Colonic mucosa (tissue), 4 donors: ENCODE results near the gene CUEDC1. TPM values are rescaled to one million over a fixed set of nuclear protein-coding genes. Genes with fewer than 3 reads are reported as not detected.

ENCODE experiments used
- DNase-seq: peaks from one replicate; pipeline ENCODE4 v3.0.0-alpha.2; 2020
- H3K27ac ChIP-seq: fragments of 200-600 bp; one replicate; pipeline ENCODE4 v1.8.0; 2021
- H3K27me3 ChIP-seq: fragments of 200-600 bp; one replicate; pipeline ENCODE4 v1.8.0; 2021
- H3K36me3 ChIP-seq: fragments of 200-600 bp; one replicate; pipeline ENCODE4 v1.8.0; 2021
- H3K4me1 ChIP-seq: fragments of 200-600 bp; one replicate; pipeline ENCODE4 v1.8.0; 2021; ENCODE audit warnings: mild to moderate bottlenecking
- H3K4me3 ChIP-seq: fragments of 200-600 bp; one replicate; pipeline ENCODE4 v1.8.0; 2021
- H3K9ac ChIP-seq, 2 donors: one replicate each; pipeline ENCODE4 v1.7.0; 2013; ENCODE audit warnings: control low read depth in 2 of 2, low read depth in 2 of 2, low read length in 2 of 2
- H3K9me3 ChIP-seq: fragments of 200-600 bp; one replicate; pipeline ENCODE4 v1.8.0; 2021
- CTCF ChIP-seq: fragments of 200-600 bp; IDR thresholded peaks from one replicate; pipeline ENCODE4 v1.8.0; 2022; ENCODE audit warnings: antibody characterized with exemption, mild to moderate bottlenecking
- intact Hi-C: fragments of 100-400 bp; cut with DNase I; formaldehyde crosslinking; loops from one replicate; pipeline ENCODE4 v1.14.1; 2022
- total RNA-seq, 2 donors: library from RNA; stranded (reverse); fragmentation: NEBNext Ultra II Directional in 1 of 2; extraction: Animal tissue kit (Norgen Biotek cat#: 25700) in 1 of 2; gene quantifications; one replicate each; pipeline ENCODE4 v1.2.1, GENCODE V29; 2021
- donor health status: healthy.
- donor health status: DM: no; HTN: no; CAD: no.
- donor health status: DM: no; HTN: no; CAD: no.

CUEDC1 gene
- total RNA-seq, 2 donors from 2014 or later = 14.7 to 15.2 TPM

GRCh38 chr17:57939797-57940196 lies 15.4 kb downstream of the CUEDC1 start:
- H3K36me3 ChIP-seq = no peaks in the 10 kb centered on the region
- intact Hi-C loops = no loop called here
- no peak for TF ChIP-seq CTCF
- H3K27me3 ChIP-seq = no peaks in the 10 kb centered on the region
- H3K27ac ChIP-seq = peak overlapping the region; percentile 53
- H3K9me3 ChIP-seq = no peaks in the 10 kb centered on the region
- H3K9ac ChIP-seq = peak overlapping the region in 1 of 2 donors; percentile 32
- peak; percentile 60 for DNase-seq
- peaks cover 20% of the 10 kb centered on the region for H3K4me1 ChIP-seq
- H3K4me3 ChIP-seq = no peak overlapping the region

GRCh38 chr17:57938061-57938502 lies 17.1 kb downstream of the CUEDC1 start:
- H3K27ac ChIP-seq = peak overlapping the region; percentile 19
- H3K9me3 ChIP-seq = no peaks in the 10 kb centered on the region
- no peak overlapping the region for H3K9ac ChIP-seq
- intact Hi-C loops = no loop called here
- peaks cover 20% of the 10 kb centered on the region for H3K4me1 ChIP-seq
- no peak for TF ChIP-seq CTCF
- no peak overlapping the region for H3K4me3 ChIP-seq
- H3K36me3 ChIP-seq = no peaks in the 10 kb centered on the region
- DNase-seq = peak; percentile 73
- no peaks in the 10 kb centered on the region for H3K27me3 ChIP-seq

DNA sequence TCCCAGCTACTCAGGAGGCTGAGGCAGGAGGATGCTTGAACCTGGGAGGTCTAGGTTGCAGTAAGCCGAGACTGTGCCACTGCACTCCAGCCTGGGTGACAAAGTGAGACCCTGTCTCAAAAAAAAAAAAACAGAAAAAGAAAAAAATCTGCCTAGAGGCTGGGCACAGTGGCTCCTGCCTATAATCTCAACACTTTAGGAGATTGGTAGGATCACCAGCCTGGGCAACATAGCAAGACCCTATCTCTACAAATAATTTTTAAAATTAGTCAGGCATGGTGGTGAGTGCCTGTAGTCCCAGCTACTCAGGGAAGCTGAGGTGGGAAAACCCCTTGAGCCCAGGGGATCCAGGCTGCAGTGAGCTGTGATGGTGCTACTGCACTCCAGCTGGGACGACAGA lies 17.7 kb downstream of the CUEDC1 start:
- Histone ChIP-seq H3K4me3 (no peak overlapping the region), H3K27me3 (no peaks in the 10 kb centered on the region), H3K9ac (no peak overlapping the region), H3K27ac (peak overlapping the region; percentile 19), H3K9me3 (no peaks in the 10 kb centered on the region), H3K4me1 (peaks cover 20% of the 10 kb centered on the region), H3K36me3 (no peaks in the 10 kb centered on the region)
- TF ChIP-seq CTCF = no peak
- no peak for DNase-seq
- intact Hi-C loops = no loop called here

DNA sequence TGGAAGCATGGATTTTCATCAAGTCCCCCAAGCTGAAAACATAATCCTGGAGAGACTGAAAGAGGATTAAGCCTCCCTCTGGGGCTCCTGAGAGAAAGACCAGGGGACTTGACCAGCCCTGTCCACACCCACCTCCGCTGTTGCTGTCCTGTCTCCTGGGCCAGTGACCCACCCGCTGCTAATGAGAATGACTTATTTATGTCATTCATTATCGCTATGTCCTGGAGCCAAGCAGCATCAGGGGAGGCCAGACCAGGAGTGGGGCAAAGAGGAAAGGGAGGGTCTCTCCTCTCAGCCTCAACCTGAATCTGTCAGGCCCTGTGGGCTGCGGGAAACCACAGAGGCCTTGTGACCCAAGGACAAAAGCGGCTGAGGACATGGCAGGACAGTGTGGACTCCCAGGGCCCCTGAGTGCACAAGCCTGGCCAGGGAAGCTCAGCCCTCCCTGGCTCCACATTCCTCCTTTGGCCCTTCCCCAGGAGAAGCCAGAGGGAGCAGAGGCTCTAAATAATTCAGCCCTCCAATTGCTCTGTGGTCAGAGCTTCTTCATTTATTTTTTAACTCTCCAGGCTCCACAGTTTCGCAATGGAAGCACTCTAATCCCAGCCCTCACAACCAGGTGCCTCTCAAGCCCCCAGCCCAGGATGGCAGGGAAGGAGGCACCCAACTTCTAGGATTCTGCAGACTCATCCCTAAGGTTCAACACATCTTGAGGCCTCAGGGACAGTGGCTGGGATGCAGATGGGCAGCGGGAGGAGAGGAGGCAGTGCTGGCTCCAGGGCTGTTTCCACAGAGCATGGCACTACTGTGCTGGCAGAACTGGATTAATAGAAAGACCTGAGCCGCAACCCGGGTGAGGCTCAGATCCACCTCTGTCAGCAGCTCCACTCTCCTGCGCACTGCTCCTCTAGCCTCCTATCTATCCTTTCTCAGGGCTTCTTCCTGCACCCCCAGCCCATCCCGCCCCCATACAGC lies 19.1 kb downstream of the CUEDC1 start:
- H3K27ac ChIP-seq = peak overlapping the region; percentile 60
- H3K27me3 ChIP-seq = no peaks in the 10 kb centered on the region
- no peaks in the 10 kb centered on the region for H3K36me3 ChIP-seq
- H3K9ac ChIP-seq = peak overlapping the region; percentile 5 to 46
- H3K4me1 ChIP-seq = peaks cover 20% of the 10 kb centered on the region
- H3K9me3 ChIP-seq = no peaks in the 10 kb centered on the region
- no peak for TF ChIP-seq CTCF
- intact Hi-C loops = no loop called here
- no peak overlapping the region for H3K4me3 ChIP-seq
- no peak for DNase-seq

- H3K9ac ChIP-seq = no peak overlapping the region
- no peaks in the 10 kb centered on the region for H3K36me3 ChIP-seq
- no peak overlapping the region for H3K4me3 ChIP-seq
- H3K27me3 ChIP-seq = no peaks in the 10 kb centered on the region
- DNase-seq = no peak
- intact Hi-C loops = no loop called here
- H3K9me3 ChIP-seq = no peaks in the 10 kb centered on the region
- peaks cover 16% of the 10 kb centered on the region for H3K4me1 ChIP-seq
- H3K27ac ChIP-seq = no peak overlapping the region
- TF ChIP-seq CTCF = no peak
Measured at GRCh38 chr17:57931488-57932137, 23.6 kb downstream of the CUEDC1 start.
